ENCODE results near the gene TSHR. TPM values are rescaled to one million over a fixed set of nuclear protein-coding genes. Genes with fewer than 3 reads are reported as not detected.

TSHR gene
- total and polyA plus RNA-seq, 2 donors (not counting 3 experiments of a cell fraction or from before 2014, with no cell fraction given): not detected

DNA sequence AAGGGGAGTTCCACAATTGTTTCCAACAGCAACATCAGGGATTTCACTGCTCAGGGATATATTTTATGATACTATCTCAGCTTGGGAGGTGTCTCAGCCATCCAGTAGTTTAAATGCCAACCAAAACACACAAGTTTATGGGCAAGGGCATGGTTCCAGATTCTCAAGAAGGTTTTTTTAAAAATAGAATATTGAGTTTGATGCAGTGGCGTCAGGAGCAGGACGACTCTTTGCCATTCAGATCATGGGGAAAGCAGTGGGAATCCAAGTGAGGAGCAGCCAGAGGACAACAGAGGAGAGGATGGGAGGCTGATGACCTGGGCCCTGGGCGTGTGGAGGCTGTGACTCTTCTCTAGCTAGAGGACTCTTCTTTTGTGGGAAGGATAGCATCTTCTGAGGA, 25.7 kb downstream of the TSHR start:
- Histone ChIP-seq H3K4me3 (replicated peaks in 1 of 3; ENCODE audit: insufficient read depth in 1 of 3, low read depth in 1 of 3, low read length in 3 of 3) (no peak overlapping the region), H3K9me1 (replicated peaks; ENCODE audit: control insufficient read depth, extremely low read depth, insufficient read depth, low read length) (no peaks in the 10 kb centered on the region), H3K9me3 (replicated peaks; ENCODE audit: control insufficient read depth, insufficient read depth, low read length) (no peaks in the 10 kb centered on the region), H3K27me3 (ENCODE audit: control insufficient read depth in 2 of 2, insufficient read depth in 2 of 2, low read length in 2 of 2) (no peaks in the 10 kb centered on the region), H3K4me2 (ENCODE audit: insufficient read depth, low read length) (no peak overlapping the region), H3K27ac (ENCODE audit: insufficient read depth, low read depth, low read length) (no peak overlapping the region), H3K9ac (replicated peaks; ENCODE audit: extremely low read depth, insufficient read depth, low read length) (no peak overlapping the region), H3K36me3 (ENCODE audit: control insufficient read depth in 2 of 2, extremely low read depth in 1 of 2, insufficient read depth in 2 of 2, low read length in 2 of 2) (no peaks in the 10 kb centered on the region), H3K4me1 (ENCODE audit: control insufficient read depth, extremely low read depth, insufficient read depth, low read length) (no peaks in the 10 kb centered on the region), H3K79me2 (ENCODE audit: control insufficient read depth, insufficient read depth, low read length) (no peaks in the 10 kb centered on the region), H4K20me1 (replicated peaks; ENCODE audit: control insufficient read depth, extremely low read depth, insufficient read depth, low read length) (no peaks in the 10 kb centered on the region), H2AFZ (ENCODE audit: low read depth, low read length) (no peak overlapping the region)
- no peak for TF ChIP-seq EZH2 (IDR thresholded peaks at IDR 0.05; ENCODE audit: borderline replicate concordance, low read depth, low read length, severe bottlenecking)
- TF ChIP-seq, protein P1, sequence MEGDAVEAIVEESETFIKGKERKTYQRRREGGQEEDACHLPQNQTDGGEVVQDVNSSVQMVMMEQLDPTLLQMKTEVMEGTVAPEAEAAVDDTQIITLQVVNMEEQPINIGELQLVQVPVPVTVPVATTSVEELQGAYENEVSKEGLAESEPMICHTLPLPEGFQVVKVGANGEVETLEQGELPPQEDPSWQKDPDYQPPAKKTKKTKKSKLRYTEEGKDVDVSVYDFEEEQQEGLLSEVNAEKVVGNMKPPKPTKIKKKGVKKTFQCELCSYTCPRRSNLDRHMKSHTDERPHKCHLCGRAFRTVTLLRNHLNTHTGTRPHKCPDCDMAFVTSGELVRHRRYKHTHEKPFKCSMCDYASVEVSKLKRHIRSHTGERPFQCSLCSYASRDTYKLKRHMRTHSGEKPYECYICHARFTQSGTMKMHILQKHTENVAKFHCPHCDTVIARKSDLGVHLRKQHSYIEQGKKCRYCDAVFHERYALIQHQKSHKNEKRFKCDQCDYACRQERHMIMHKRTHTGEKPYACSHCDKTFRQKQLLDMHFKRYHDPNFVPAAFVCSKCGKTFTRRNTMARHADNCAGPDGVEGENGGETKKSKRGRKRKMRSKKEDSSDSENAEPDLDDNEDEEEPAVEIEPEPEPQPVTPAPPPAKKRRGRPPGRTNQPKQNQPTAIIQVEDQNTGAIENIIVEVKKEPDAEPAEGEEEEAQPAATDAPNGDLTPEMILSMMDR (IDR thresholded peaks at IDR 0.05; ENCODE audit: extremely low read depth in 1 of 2, insufficient read depth in 1 of 2, low read depth in 1 of 2, low read length in 2 of 2): no peak
- TF ChIP-seq JUN (IDR thresholded peaks at IDR 0.05; ENCODE audit: borderline replicate concordance, insufficient read depth, insufficient read length, low read depth): no peak
- no peak for TF ChIP-seq FOS (IDR thresholded peaks at IDR 0.05; ENCODE audit: borderline replicate concordance, insufficient read depth, low read length)
- no peak for TF ChIP-seq MYC (IDR thresholded peaks at IDR 0.05; ENCODE audit: low read depth, low read length)
- TF ChIP-seq, protein P2, sequence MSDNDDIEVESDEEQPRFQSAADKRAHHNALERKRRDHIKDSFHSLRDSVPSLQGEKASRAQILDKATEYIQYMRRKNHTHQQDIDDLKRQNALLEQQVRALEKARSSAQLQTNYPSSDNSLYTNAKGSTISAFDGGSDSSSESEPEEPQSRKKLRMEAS (IDR thresholded peaks at IDR 0.05; ENCODE audit: insufficient read depth, insufficient read length): no peak
- no peak for TF ChIP-seq POLR2AphosphoS5 (IDR thresholded peaks at IDR 0.05; ENCODE audit: insufficient read depth, low read depth, low read length)
- TF ChIP-seq POLR2A (IDR thresholded peaks at IDR 0.05; ENCODE audit: low read depth, low read length): no peak
- TF ChIP-seq GATA2 (IDR thresholded peaks at IDR 0.05; ENCODE audit: insufficient read depth, insufficient read length, low read depth, low read length): no peak
- ChIA-PET CTCF (no interaction called here), POLR2A (no interaction called here)
- dilution Hi-C loops (cut with MboI; ENCODE audit: extremely low pct_ligation_motif_present, low sequenced_read_pairs): no loop called here
- DNase-seq (ENCODE audit: low read depth, low spot score): no peak
- BruUV-seq (replicated peaks): no TSS peak
- FAIRE-seq: no peak
- intact Hi-C loops (cut with micrococcal nuclease): no loop called here
